ENCODE data around the gene TRIM62.

DNA sequence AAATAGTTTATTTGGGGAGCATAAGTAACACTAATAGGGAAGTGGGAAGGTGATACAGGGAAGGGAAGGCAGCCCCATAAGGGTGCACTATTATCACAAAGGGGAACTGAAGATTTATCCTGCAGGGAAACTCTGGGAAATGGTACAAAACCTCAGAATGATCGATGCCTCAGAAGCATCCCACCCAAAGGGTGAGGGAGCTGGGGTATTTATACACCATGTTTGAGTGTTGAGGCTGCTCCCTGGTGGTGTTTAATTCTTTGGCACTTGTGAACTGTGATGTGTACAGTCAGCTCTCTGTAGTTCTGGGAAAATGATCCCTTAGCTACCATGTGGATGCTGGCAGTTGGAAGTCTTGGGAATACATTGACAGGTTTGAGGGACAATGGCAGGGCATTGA is 5.1 kb upstream of the TRIM62 start:
- TF ChIP-seq POLR2A (IDR thresholded peaks at IDR 0.05) (no peak), CTCF (IDR thresholded peaks at IDR 0.05) (no peak)

Measured in heart left ventricle (tissue), 13 donors.